Loucy (cell line): ENCODE data around the gene CTSG.
A peak's percentile ranks its signal among the peaks of the same experiment; 100 is the strongest.

Experiments
- EZH2phosphoT487 ChIP-seq: fragments of 200-600 bp; IDR thresholded peaks from 2 replicates; pipeline ENCODE4 v1.6.1; 2018; ENCODE audit warnings: antibody characterized with exemption, mild to moderate bottlenecking, moderate library complexity, borderline replicate concordance
- TF ChIP-seq, protein P1 (sequence below): fragments of 200-600 bp; sonication (generic); conservative IDR thresholded peaks from 2 replicates; pipeline ENCODE4 v1.5.1; 2014; ENCODE audit warnings: mild to moderate bottlenecking, antibody characterized with exemption, low read length

DNA sequence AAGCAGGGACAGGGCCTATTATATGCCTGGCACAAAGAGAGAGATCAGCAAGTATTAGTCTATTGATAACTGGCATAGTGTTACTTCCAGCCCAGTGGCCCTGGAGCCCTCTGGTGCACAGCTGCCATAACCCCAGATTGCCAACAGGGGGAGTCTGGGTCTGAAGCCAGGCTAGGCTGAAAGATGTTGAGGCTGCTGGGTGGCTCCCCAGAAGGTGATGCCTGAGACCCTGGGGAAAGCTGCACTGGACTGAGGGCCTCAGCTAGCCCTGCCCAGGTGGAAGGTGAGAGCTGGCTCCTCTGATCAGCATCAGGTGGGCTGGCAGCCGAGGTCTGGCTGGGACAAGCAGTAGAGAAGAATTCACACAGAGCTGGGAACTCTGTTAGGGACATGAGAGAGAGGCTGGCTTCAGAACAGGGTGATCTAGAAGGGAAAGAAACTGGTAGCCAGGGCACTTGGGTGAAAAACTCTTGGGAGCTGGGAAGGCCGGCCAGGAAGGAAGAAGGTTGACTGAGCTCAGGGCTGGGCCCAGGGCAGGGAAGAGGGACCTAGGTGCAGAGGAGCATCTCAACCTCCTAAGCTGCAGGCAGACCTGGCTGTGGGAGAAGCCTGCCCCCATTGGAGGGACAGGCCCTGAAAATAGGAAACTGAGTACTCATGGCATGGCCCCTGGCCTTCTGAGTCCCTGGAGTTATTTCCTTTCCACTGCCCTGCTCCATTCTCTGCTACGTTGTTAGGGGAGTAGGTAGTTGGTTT is 29.6 kb upstream of the CTSG start:
- TF ChIP-seq, protein P1, sequence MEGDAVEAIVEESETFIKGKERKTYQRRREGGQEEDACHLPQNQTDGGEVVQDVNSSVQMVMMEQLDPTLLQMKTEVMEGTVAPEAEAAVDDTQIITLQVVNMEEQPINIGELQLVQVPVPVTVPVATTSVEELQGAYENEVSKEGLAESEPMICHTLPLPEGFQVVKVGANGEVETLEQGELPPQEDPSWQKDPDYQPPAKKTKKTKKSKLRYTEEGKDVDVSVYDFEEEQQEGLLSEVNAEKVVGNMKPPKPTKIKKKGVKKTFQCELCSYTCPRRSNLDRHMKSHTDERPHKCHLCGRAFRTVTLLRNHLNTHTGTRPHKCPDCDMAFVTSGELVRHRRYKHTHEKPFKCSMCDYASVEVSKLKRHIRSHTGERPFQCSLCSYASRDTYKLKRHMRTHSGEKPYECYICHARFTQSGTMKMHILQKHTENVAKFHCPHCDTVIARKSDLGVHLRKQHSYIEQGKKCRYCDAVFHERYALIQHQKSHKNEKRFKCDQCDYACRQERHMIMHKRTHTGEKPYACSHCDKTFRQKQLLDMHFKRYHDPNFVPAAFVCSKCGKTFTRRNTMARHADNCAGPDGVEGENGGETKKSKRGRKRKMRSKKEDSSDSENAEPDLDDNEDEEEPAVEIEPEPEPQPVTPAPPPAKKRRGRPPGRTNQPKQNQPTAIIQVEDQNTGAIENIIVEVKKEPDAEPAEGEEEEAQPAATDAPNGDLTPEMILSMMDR, result peak; percentile 96
- no peak for TF ChIP-seq EZH2phosphoT487
